NB4 (cell line): ENCODE measurements around the gene LILRA5.
A peak's percentile ranks its signal among the peaks of the same experiment; 100 is the strongest.

Experiments used
- DNase-seq: peaks from one replicate; pipeline ENCODE4 v3.0.0; 2010; ENCODE audit warnings: low read depth
- H3K4me3 ChIP-seq: one replicate; pipeline ENCODE4 v1.5.1; 2011; ENCODE audit warnings: mild to moderate bottlenecking, low read depth, low read length, moderate library complexity
- MYC ChIP-seq: IDR thresholded peaks from 2 replicates; pipeline ENCODE4 v1.6.1; 2011; ENCODE audit warnings: low read depth, low read length
- POLR2A ChIP-seq: IDR thresholded peaks from 2 replicates; pipeline ENCODE4 v1.6.1; 2011; ENCODE audit warnings: mild to moderate bottlenecking; ENCODE audit not compliant: insufficient read length; ENCODE audit errors: extremely low read depth
- TF ChIP-seq, protein P1 (sequence below): IDR thresholded peaks from 2 replicates; pipeline ENCODE4 v1.6.1; 2011; ENCODE audit warnings: low read depth, low read length
- TF ChIP-seq, protein P2 (sequence below): IDR thresholded peaks from one replicate; pipeline ENCODE4 v1.5.1; 2012; ENCODE audit warnings: low read depth, low read length

Gene LILRA5

DNA sequence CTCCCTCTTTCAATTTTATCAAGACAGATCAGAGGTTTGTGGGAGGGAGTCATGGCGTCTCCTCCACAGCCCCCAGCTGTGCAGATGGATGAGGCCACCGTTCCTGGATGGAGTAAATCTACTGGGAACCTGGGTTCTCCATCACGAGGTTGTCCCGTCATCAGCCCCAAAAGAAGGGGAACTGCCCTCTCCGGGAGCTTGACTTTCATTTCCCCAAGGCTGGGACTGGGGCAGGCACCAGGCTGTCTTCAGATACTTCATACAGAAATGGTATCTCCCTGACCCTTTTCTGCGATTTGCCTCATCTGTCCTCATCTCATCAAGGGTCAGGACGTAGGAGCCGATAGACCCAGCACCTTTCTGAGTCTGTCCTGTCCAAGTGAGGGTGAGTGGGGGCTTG is 41.9 kb downstream of the LILRA5 start:
- no peak for DNase-seq

DNA sequence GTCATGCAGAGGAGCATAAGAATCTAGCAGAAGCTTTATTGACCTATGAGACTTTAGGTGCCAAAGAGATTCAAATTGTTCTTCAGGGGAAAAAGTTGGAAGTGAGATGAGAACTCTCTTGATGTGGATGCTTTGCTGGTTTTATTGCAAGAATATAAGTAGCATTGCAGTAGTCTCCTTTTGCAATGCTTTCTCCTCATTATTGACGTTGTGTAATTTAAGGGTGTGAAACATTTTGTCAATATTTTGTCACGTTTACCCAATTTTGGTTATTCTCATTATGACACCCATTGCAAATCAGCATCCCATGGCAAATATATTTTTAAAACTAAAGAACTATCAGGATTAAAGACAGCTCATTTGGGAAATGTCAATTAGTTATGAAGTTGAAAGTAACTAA is 44.0 kb downstream of the LILRA5 start:
- H3K4me3 ChIP-seq, result no peak overlapping the region
- no peak for DNase-seq

More for the DNA sequence above, 41.9 kb downstream of the LILRA5 start:
- no peak overlapping the region for H3K4me3 ChIP-seq
- TF ChIP-seq, protein P1, sequence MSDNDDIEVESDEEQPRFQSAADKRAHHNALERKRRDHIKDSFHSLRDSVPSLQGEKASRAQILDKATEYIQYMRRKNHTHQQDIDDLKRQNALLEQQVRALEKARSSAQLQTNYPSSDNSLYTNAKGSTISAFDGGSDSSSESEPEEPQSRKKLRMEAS, result no peak
- no peak for TF ChIP-seq POLR2A
- TF ChIP-seq, protein P2, sequence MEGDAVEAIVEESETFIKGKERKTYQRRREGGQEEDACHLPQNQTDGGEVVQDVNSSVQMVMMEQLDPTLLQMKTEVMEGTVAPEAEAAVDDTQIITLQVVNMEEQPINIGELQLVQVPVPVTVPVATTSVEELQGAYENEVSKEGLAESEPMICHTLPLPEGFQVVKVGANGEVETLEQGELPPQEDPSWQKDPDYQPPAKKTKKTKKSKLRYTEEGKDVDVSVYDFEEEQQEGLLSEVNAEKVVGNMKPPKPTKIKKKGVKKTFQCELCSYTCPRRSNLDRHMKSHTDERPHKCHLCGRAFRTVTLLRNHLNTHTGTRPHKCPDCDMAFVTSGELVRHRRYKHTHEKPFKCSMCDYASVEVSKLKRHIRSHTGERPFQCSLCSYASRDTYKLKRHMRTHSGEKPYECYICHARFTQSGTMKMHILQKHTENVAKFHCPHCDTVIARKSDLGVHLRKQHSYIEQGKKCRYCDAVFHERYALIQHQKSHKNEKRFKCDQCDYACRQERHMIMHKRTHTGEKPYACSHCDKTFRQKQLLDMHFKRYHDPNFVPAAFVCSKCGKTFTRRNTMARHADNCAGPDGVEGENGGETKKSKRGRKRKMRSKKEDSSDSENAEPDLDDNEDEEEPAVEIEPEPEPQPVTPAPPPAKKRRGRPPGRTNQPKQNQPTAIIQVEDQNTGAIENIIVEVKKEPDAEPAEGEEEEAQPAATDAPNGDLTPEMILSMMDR, result no peak
- TF ChIP-seq MYC, result no peak

DNA sequence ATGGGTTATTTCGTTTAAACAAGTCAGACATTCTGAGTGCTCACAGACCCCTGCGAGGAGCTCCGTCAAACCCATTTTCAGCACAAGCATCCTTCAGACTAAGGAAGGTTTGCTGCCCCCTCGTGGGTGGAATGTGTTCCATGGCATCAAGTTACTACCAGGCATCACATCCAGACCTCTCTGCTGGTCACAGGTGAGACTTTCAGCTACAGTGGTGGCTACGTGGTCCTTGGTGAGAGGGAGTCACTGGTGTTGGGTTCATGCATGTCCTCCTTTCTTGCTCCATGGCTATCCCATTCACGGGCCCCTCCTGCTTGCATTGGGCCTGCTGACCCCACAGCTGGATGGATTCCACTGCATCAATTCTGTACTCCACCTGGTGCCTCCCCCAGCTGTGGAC is 46.8 kb downstream of the LILRA5 start:
- peak; percentile 65 for DNase-seq
- no peak overlapping the region for H3K4me3 ChIP-seq
- TF ChIP-seq, protein P1, result no peak
- TF ChIP-seq, protein P2, result peak; percentile 53

More for the DNA sequence above, 44.0 kb downstream of the LILRA5 start:
- TF ChIP-seq POLR2A (no peak), MYC (no peak)
- TF ChIP-seq, protein P2, result no peak
- TF ChIP-seq, protein P1, result no peak

DNA sequence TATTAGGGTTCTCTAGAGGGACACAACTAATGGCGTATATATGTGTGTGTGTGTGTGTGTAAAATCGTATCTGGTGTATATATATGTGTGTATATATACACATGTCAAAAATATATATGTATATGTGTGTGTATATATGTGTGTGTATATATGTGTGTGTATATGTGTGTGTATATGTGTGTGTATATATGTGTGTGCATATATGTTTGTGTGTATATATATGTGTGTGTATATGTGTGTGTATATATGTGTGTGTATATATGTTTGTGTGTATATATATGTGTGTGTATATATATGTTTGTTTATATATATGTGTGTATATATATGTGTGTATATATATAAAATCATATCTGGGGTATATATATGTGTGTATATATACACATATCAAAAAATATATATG is 50.5 kb downstream of the LILRA5 start:
- TF ChIP-seq, protein P2, result no peak
- no peak for TF ChIP-seq MYC
- TF ChIP-seq, protein P1, result no peak
- TF ChIP-seq POLR2A, result no peak
- H3K4me3 ChIP-seq, result no peak overlapping the region
- no peak for DNase-seq

DNA sequence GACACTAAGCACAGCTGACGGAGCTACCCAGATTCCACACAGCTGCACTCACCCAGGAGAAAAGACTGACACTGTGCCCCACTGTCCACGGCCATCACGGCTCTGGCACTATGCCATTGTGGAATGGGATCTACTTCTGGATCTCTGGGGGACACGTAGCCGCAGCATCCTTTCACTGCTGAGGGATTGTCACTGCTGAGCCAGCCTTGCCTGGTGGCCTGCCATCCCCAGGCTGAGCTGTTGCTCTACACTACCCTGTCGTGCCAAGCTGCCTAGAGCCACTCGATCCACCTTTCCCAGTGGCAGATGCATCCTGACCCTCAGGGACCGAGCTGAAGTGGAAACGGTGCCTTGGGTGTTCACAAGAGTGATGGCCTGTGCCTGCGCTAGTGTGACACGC is 50.9 kb downstream of the LILRA5 start:
- H3K4me3 ChIP-seq, result no peak overlapping the region
- DNase-seq, result no peak
- TF ChIP-seq, protein P2, result no peak
- TF ChIP-seq, protein P1, result no peak
- TF ChIP-seq MYC (no peak), POLR2A (no peak)

DNA sequence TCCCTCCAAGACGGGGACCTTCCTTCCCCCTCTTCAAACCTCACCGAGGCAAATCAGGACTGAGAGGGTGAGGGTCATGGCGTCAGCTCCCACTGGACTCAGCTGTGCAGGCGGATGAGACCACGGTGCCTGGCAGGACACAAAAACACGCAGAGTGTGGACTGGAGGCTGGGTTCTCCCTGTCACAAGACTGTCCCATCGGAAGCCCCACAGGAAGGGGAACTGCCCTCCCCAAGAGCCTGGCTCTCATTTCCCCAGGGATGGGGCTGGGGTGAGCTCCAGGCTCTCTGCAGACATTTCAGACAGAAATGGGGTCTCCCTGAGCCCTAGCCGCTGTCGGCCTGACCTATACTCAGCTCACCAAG is 55.9 kb downstream of the LILRA5 start, which contains the start of gene LILRB5:
LILRB5 (minus strand) TSS at position 158 of the 365 bp plus-strand sequence; CDS start at position 78, 80 bp downstream.
- no peak within 1 kb of the TSS for H3K4me3 ChIP-seq
- TF ChIP-seq, protein P2, result no peak
- TF ChIP-seq MYC, result no peak
- TF ChIP-seq POLR2A, result no peak
- TF ChIP-seq, protein P1, result no peak
- DNase-seq, result no peak
